ENCODE data around the gene MTA2.

DNA sequence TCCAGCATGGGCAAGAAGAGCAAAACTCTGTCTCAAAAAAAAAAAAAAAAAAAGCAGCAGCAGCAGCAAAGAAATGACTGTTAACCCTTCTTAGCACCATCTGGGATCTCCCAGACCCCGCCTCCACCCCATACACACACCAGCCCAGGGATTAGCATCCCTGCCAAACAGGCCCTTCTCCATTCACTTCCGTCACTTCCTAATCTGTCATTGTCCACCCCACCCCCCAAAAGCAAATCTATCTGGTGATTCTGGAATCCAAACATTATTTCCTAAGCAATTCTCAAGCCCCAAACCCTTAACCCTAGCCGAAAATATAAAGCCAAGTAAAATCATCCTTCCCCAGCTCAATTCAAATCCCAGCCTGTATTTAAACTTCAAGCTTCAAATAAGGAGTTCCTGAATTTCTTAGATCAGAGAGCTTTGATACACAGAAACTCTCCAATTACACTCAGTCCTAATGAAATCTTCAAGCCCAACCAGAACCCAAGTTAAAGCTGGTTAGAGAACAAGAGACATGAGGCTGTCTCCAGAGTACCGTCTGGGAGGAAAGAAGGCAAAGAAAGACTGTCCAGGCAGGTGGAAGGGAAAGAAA, 49.1 kb downstream of the MTA2 start:
- TF ChIP-seq CTCF (conservative IDR thresholded peaks at IDR 0.05; ENCODE audit: low read depth, low read length) (no peak), EZH2 (IDR thresholded peaks at IDR 0.05; ENCODE audit: low read length, unreplicated experiment) (no peak), EZH2phosphoT487 (IDR thresholded peaks at IDR 0.05; ENCODE audit: borderline replicate concordance, low read length) (no peak)

Measured in PC-3 (cell line).